SK-MEL-5 (cell line): Measurements from ENCODE around the gene TMPRSS15. TPM values are rescaled to one million over a fixed set of nuclear protein-coding genes. Genes with fewer than 3 reads are reported as not detected.
A peak's percentile ranks its signal among the peaks of the same experiment; 100 is the strongest.
"Not testable (repeated sequence)": the region's sequence is repeated elsewhere in the genome, so short reads cannot be mapped to it uniquely, and the experiment has no call there.

ENCODE experiments used
- DNase-seq: peaks from one replicate; pipeline ENCODE4 v3.0.0-alpha.2; 2016; ENCODE audit warnings: low read depth, low spot score
- in situ Hi-C: cut with HindIII; loops from 2 replicates; pipeline ENCODE4 v1.10.0; 2016; ENCODE audit warnings: low sequenced_read_pairs, high pct_unique_total_duplicates, low pct_unique_long_range_greater_than_20kb
- polyA plus RNA-seq, 2 experiments: library from polyadenylated mRNA; depleted of rRNA; stranded (reverse); fragments of >200 nt; gene quantifications; 2 replicates each; pipeline ENCODE4 v1.2.3, GENCODE V29; 2015
- total RNA-seq: library from RNA; depleted of rRNA; stranded (reverse); fragments of >200 nt; shearing (Covaris generic); gene quantifications from 2 replicates; pipeline ENCODE4 v1.2.3, GENCODE V29; 2014; rRNA removed

Gene TMPRSS15
- total RNA-seq, result 0.11 and 0.58 TPM in 2 replicates
- 0.23 and 1.9 TPM in 2 replicates for polyA plus RNA-seq (2015; cell fraction: cytosol; rRNA removed)
- polyA plus RNA-seq (2015; cell fraction: nucleus; rRNA removed), result 0.30 and 0.41 TPM in 2 replicates

- DNase-seq, result no peak
- in situ Hi-C loops, result no loop called here
These were observed at the start of gene TMPRSS15 for GRCh38 chr21:18403735-18404450. Gene TMPRSS15 (minus strand): TSS chr21:18403785. CDS start chr21:18403622, 163 bp downstream.

GRCh38 chr21:18451670-18452069 is 48.1 kb upstream of the TMPRSS15 start:
- no peak for DNase-seq
- in situ Hi-C loops, result no loop called here

GRCh38 chr21:18449605-18450550 is 46.3 kb upstream of the TMPRSS15 start:
- in situ Hi-C loops, result no loop called here
- DNase-seq, result no peak

- DNase-seq, result no peak
- in situ Hi-C loops, result no loop called here
These were observed 40.1 kb upstream of the TMPRSS15 start for GRCh38 chr21:18443701-18444100.

GRCh38 chr21:18443085-18443484 is 39.5 kb upstream of the TMPRSS15 start:
- DNase-seq, result no peak
- in situ Hi-C loops, result no loop called here

GRCh38 chr21:18430341-18430740 is 26.8 kb upstream of the TMPRSS15 start:
- in situ Hi-C loops, result no loop called here

GRCh38 chr21:18424276-18424675 is 20.7 kb upstream of the TMPRSS15 start:
- in situ Hi-C loops, result no loop called here
- DNase-seq, result no peak

More at GRCh38 chr21:18430341-18430740, 26.8 kb upstream of the TMPRSS15 start:
- DNase-seq, result no peak

GRCh38 chr21:18417141-18417790 is 13.7 kb upstream of the TMPRSS15 start:
- no peak for DNase-seq
- in situ Hi-C loops, result no loop called here

- no peak for DNase-seq
- in situ Hi-C loops, result no loop called here
These were observed 8.0 kb upstream of the TMPRSS15 start for GRCh38 chr21:18411565-18411964.

- DNase-seq, result no peak
- in situ Hi-C loops, result no loop called here
These were observed 6.0 kb upstream of the TMPRSS15 start for GRCh38 chr21:18409579-18409978.

- no peak for DNase-seq
- in situ Hi-C loops, result no loop called here
These were observed 4.7 kb downstream of the TMPRSS15 start for GRCh38 chr21:18398843-18399242.

GRCh38 chr21:18387994-18388393 is 15.6 kb downstream of the TMPRSS15 start:
- DNase-seq, result peak; percentile 13
- in situ Hi-C loops, result no loop called here

- DNase-seq, result peak; percentile 64
- in situ Hi-C loops, result no loop called here
These were observed 18.8 kb downstream of the TMPRSS15 start for GRCh38 chr21:18384771-18385170.

GRCh38 chr21:18382934-18383619 is 20.5 kb downstream of the TMPRSS15 start:
- DNase-seq, in situ Hi-C loops: not testable (repeated sequence)

- in situ Hi-C loops, result no loop called here
- no peak for DNase-seq
These were observed 21.4 kb downstream of the TMPRSS15 start for GRCh38 chr21:18382141-18382540.

GRCh38 chr21:18373606-18374005 is 30.0 kb downstream of the TMPRSS15 start:
- no peak for DNase-seq
- in situ Hi-C loops, result no loop called here

GRCh38 chr21:18370301-18370700 is 33.3 kb downstream of the TMPRSS15 start:
- in situ Hi-C loops, result no loop called here
- DNase-seq, result no peak
